GM19238 (cell line): ENCODE results near the gene IMMP2L.
A peak's percentile ranks its signal among the peaks of the same experiment; 100 is the strongest.

Source experiments
- DNase-seq: peaks from one replicate; pipeline ENCODE4 v3.0.0; 2011; ENCODE audit warnings: low spot score; ENCODE audit not compliant: insufficient read length

The IMMP2L gene

DNA sequence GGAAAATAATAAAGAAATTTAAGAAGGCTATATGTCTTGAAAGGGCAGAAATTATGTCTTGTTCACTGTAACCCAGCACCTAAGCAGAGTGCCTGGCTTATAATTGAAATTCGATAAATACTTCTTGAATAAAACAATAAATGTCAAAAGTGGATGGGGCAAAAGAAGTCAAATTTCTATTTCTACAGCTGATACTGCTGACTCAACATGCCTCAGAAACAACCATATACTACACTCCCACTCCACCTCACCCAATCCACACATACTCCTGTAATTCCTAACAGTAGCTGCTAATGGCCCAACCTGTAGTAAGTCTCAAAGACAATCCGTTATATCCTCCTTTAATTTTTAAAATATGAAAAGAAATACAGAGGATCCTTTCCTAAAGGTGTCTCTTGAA is 519.5 kb downstream of the IMMP2L start:
- no peak for DNase-seq

DNA sequence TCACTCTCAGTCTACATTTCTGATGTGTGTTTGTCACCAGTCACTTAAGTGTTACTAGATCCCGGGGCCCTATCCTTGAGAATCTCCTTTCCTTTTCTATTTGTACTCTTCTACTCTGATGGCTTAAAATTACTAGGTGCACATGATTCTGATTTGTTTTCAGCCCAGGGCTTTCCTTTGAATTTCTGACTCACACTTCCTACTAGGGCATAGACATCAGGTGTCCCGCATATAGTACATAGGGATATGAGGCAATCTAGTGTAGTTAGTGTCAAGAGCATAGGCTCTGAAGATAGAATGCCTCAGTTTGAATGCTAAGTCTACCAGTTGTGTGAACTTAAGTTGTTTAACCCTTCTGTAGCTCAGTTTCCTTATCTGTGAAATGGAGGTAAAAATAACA is 520.7 kb downstream of the IMMP2L start:
- no peak for DNase-seq

- DNase-seq: no peak
Observed at GRCh38 chr7:111038185-111038584, 524.1 kb downstream of the IMMP2L start.

DNA sequence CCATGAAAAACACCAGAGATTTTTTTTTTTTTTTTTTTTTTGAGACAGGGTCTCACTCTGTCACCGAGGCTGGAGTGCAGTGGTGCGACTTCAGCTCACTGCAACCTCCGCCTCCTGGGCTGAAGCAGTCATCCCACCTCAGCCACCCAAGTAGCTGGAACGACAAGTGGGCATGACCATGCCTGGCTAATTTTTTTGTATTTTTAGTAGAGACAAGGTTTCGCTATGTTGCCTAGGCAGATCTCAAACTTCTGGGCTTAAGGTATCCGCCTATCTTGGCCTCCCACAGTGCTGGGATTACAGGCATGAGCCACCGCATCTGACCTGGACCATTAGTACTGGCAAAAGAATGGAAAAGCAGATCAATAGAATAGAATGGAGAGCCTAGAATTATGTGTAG is 530.4 kb downstream of the IMMP2L start:
- no peak for DNase-seq

DNA sequence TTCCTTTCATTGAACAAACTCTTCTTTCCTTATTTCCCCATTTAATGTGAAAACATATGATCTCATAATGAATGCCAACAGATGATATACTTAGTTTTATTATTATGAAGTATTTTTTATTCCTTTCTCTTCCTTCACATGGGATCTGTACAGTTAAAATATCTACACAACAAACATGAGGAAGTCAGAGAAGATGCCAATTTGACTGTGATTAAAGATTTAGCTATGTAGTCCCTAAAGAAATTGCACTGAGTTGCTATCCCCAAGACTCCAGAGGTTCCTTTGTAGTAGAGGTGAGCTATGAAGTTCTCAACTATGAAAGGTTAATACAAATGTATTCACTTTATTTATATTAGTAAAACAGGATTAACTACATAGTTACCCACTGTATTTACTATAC is 532.0 kb downstream of the IMMP2L start:
- no peak for DNase-seq

DNA sequence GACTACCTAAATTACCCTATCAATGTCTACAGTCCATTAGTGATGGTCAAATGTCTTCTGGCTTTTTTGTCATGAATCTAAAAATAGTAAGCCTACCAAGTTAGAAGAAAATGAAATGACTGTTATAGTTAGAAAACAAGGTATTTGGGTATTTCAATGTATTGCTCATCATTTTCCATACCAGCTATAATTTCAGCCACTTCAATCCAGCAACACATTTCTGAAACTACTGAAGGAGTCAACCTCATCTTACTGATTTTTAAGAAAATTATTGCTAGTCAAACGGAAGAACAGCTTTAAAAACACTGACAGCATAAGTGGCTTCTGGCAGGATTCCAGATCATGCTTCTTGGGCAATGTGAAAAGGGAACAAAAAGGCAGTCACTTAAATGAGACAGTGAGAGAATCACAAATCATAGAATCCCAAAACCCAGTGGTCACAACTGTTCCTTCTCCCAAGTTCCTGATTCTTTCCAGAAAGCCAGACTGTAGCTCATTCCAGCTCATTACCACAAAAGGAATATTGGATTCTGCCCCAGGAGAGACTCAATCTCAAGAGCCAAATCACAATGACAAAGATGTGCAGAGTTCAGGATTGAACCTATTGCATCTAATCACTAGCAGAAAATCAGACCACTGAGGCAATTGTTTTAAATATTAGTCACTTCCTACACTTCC is 532.6 kb downstream of the IMMP2L start:
- DNase-seq: no peak

GRCh38 chr7:111029141-111029572 is 533.1 kb downstream of the IMMP2L start:
- DNase-seq: no peak

DNA sequence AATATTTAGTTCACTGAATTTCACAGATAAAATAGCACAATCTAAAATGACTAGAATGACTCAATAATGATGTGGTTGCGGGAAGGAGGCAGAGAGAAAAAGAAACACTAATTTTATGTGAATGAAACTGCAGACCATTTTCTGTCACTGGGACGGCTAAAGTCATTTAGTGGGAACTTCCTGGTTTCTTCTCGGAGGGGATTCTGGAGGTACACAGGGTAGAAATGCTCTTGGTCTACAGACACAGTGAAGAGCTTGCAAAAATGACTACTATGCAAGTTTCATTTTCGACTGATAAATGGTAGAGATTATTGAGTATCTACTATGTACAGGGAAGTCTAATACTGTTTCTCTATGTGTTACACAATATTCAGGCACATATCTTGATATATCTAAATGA is 534.9 kb downstream of the IMMP2L start:
- DNase-seq: no peak

GRCh38 chr7:111026806-111027205 is 535.5 kb downstream of the IMMP2L start:
- no peak for DNase-seq

GRCh38 chr7:111026343-111026742 is 535.9 kb downstream of the IMMP2L start:
- DNase-seq: no peak

DNA sequence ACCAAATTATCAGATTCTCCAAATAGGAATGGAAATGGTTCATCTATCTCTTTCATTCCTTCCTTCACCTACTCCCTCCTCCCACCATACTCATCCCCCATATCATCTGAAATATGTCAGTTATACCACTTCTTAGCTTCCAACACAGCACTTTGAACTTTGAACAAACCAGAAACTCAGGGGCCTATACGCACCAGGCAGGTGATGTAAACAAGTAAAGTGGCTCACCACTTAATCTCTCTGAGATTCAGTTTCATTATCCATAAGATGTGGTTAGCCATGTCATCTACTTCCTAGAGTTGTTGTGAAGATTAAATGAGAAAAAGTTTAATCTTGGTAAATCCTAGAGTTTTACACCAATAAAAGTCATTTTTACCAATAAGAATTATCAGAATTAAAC is 537.3 kb downstream of the IMMP2L start:
- DNase-seq: no peak

GRCh38 chr7:111018960-111019736 is 543.1 kb downstream of the IMMP2L start:
- no peak for DNase-seq

GRCh38 chr7:111018447-111018846 is 543.8 kb downstream of the IMMP2L start:
- no peak for DNase-seq

GRCh38 chr7:111014079-111014478 is 548.2 kb downstream of the IMMP2L start:
- DNase-seq: no peak

- DNase-seq: peak; percentile 7
Observed at GRCh38 chr7:111012799-111013675, 549.3 kb downstream of the IMMP2L start.

- DNase-seq: no peak
Observed at GRCh38 chr7:111012149-111012548, 550.1 kb downstream of the IMMP2L start.

DNA sequence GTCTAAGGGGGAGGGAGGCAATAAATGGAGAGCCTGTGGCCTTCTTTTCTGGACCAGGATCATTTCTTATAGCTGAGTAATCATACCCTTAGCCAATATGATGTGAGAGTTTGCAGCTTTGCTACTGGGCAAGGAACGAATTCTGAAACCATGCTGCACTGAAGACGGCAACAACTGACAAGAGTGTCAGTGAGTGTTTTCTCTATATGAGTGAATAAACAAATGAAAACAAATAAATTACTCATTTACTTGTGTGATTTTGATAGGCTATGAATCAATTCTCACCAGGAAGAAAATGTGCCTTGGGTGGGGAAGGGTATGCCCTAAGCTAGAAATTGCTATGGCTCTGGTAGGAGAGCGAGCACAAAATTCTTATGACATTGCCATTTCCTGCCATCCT is 550.8 kb downstream of the IMMP2L start:
- no peak for DNase-seq

DNA sequence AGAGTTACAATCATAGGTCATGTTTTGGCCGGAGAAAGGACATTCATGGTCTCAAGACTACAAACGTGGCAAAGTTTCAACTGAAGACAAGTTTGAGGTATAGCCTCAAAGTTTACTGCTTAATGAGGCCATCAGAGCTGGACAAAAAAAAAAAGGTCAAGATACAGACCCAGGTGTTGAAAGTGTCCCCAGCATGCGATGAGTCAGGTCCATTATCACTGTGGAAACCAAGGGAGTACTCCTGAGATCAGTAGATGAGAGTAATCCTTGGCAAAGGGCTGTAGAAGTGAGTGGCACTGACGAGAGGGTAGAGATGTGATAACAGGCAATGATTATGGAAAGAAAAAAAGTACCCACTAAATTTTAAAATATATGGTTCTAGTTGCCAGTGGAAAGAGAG is 551.5 kb downstream of the IMMP2L start:
- no peak for DNase-seq

DNA sequence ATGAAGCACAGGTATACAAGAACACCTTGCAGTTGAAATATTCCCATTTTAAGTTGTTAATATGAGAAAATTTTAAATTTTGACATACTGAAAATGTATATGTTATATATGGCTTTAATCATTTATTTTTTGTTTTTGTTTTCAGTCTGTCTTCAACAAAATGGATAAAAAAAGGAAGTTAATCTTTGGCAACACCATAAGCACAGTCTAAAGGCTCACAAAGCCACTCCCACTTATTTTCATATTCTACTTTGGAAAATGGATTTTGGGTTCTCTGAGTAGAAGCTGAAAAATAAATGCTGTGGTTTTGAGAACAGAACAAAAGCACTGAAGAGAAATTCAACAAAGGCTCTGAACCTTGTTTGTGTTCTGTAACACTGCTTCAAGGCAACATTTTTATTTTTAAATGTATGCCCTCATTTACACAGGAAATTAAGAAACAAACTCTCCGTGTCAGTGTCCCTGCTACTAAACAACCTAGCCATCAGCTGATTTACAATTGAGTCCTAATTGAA is 552.7 kb downstream of the IMMP2L start:
- DNase-seq: no peak

GRCh38 chr7:111006691-111007090 is 555.6 kb downstream of the IMMP2L start:
- DNase-seq: no peak

DNA sequence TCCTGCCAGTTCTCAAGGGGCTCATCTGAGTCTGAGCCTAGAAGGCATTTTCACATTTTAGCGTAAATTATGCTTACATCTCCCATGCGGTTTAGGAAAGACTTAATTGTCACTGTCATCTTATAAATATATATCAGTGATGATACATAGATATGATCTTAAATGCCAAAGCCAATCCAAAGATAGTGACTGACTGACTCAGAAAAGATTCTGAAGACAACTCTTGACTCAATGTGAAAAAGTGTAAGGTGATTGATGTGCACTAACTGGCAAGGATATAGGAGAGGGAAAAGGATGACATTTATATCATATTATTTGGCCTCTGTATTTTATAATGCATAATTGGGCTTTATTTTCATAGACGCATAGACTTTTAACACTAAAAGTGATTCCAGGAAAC is 556.3 kb downstream of the IMMP2L start:
- no peak for DNase-seq

DNA sequence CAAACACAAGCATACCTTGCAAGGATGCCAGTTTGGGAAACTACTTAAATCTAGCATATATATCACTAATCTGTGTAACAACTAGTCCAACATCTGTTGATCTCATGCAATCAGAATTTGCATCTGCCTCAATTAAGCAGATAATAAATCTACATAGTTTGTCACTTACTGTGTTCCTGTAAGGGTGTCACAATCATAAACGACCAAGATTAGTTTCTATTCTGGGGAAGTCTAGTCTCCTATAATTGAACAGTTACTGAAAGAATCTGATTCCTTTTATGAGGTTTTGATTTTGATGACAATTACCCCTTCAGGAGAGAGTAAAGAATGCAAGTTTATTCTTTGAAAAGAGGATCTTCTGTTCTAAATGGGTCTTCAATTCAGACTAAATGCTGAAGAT is 556.8 kb downstream of the IMMP2L start:
- no peak for DNase-seq
